GM12874 (cell line): ENCODE data around the gene RPGR.

Experiments
- CTCF ChIP-seq: IDR thresholded peaks from 2 replicates; pipeline ENCODE4 v1.5.1; 2011; ENCODE audit warnings: low read depth, mild to moderate bottlenecking, control low read depth, low read length, moderate library complexity; ENCODE audit not compliant: insufficient read depth

The RPGR gene

GRCh38 chrX:38232079-38232686 is 95.1 kb downstream of the RPGR start:
- no peak for TF ChIP-seq CTCF

- no peak for TF ChIP-seq CTCF
These were observed 102.2 kb downstream of the RPGR start for GRCh38 chrX:38225093-38225492.

DNA sequence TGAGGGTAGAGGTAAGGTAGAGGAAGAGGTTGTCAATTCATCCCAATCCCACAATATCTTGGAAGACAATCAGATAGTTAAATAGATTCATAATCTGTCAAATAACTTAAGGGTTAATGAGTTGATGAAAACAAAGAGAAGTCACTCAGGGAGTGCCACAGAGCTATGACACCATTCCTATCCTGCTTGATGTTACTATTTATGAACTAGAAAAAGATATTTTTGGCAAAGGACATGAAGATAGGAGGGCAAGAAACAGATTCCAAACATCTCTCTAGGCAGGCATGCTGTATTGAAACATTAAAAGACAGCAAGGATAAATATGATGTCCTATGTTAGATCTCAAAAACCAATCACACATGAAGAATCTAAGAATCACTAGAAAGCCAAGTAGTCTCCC is 103.1 kb downstream of the RPGR start:
- no peak for TF ChIP-seq CTCF

DNA sequence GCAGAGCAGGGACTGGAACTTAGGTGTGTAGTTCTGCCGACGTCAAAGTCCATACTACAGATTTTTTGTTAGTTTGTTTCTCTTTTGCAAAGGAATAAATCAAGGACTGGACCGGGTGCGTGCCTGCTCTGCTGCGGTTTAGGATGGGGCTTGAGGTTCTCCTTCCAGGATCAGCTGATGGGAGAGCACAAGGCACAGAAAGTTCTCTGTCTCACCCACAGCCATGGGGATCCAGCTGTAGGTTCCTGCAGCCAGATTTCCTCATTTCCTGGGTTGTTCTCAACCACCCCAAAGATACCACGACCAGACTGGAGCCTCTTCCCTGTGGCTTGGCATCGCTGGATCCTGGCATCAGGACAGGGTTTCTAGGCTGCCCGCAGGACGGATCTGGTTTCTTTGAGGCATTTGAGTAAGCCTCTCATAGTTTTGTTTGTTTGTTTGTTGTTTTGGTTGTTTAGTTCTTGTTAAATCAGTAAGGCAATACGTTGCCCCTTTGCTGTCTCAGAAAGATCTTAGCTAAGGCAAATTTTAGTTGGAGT is 105.8 kb downstream of the RPGR start:
- TF ChIP-seq CTCF: no peak

DNA sequence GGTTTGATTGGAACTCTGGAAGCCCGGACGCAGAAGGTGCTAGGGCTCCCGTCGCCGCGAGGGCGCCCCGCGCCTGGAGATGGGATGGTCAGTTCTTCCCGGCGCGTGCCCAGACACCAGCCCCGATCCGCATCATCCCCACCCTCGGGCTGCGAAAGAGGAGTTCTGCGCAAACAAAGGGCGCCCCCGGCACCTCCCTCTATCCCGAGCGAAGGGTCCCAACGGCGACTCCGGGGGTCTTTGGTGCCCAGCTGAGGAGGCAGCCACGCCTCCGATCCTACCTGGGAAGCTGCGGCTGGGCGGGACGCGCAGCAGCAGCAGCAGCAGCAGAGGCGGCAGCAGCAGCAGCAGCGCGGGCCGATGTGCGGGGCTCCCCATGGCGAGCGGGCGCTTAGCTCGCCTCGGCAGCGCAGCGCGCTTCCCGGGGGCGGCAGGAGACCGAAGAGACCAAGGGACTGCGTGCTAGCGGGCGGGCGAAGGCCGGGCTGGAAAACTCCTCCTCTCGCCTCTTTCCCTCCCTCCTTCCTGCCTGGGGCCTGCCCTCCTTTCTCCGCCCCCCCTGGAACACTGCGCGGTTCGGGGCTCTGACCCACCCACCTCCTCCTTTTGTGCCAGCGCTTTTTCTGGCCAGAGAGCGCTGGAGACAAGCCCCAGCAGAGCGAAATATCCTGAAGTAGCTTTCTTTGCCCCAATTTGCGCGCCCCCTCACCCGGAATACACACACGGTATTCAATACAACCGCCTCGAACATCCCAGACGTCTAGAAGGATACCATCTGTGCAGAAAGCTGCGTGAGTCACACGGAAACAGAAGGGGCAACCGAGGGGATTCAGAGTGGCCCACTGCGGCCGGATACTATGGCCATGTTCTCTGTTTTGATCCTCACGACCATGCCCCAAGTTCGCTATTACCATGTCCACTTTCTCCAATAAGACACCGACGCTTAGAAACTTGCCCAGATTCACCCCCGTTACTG is 106.6 kb downstream of the RPGR start, which contains the start of gene SRPX:
Gene SRPX, minus strand, starts transcription at position 457 of the 976 bp plus-strand sequence. Its CDS starts 79 bp downstream, at position 378.
- no peak for TF ChIP-seq CTCF

GRCh38 chrX:38220024-38220414 is 107.3 kb downstream of the RPGR start:
- peak; percentile 42; the same call in 1 of the 2 replicates for TF ChIP-seq CTCF
